Measurements from ENCODE around the gene DYNLRB1. TPM values are rescaled to one million over a fixed set of nuclear protein-coding genes. Genes with fewer than 3 reads are reported as not detected.
A peak's percentile ranks its signal among the peaks of the same experiment; 100 is the strongest.

Gene DYNLRB1
- total RNA-seq, 1 donor from 2014 or later: 60.1 TPM

- peak; percentile 92 for DNase-seq
These were observed 42.3 kb downstream of the DYNLRB1 start, which contains the start of gene MAP1LC3A for GRCh38 chr20:34558320-34559218. Gene MAP1LC3A, plus strand, starts transcription at chr20:34558718. Its CDS starts 151 bp downstream, at chr20:34558869.

GRCh38 chr20:34559311-34560140 lies 43.3 kb downstream of the DYNLRB1 start:
- no peak for DNase-seq

GRCh38 chr20:34560141-34560523 lies 43.9 kb downstream of the DYNLRB1 start:
- DNase-seq: no peak

GRCh38 chr20:34560614-34561013 lies 44.4 kb downstream of the DYNLRB1 start:
- DNase-seq: no peak

- no peak for DNase-seq
These were observed 45.4 kb downstream of the DYNLRB1 start for GRCh38 chr20:34561661-34562060.

- DNase-seq: no peak
These were observed 46.4 kb downstream of the DYNLRB1 start for GRCh38 chr20:34562641-34563040.

GRCh38 chr20:34564833-34565232 lies 48.6 kb downstream of the DYNLRB1 start:
- DNase-seq: no peak

- no peak for DNase-seq
These were observed 51.0 kb downstream of the DYNLRB1 start for GRCh38 chr20:34566978-34567891.

- DNase-seq: no peak
These were observed 52.0 kb downstream of the DYNLRB1 start for GRCh38 chr20:34567892-34568865.

- no peak for DNase-seq
These were observed 53.4 kb downstream of the DYNLRB1 start for GRCh38 chr20:34569598-34569997.

- no peak for DNase-seq
These were observed 54.7 kb downstream of the DYNLRB1 start for GRCh38 chr20:34570859-34571306.

GRCh38 chr20:34571753-34572152 lies 55.5 kb downstream of the DYNLRB1 start:
- DNase-seq: no peak

GRCh38 chr20:34573541-34574300 lies 57.5 kb downstream of the DYNLRB1 start:
- no peak for DNase-seq

GRCh38 chr20:34574426-34574825 lies 58.2 kb downstream of the DYNLRB1 start:
- DNase-seq: no peak

GRCh38 chr20:34574861-34575260 lies 58.6 kb downstream of the DYNLRB1 start:
- no peak for DNase-seq

- DNase-seq: no peak
These were observed 59.0 kb downstream of the DYNLRB1 start for GRCh38 chr20:34575271-34575670.

GRCh38 chr20:34575756-34576155 lies 59.5 kb downstream of the DYNLRB1 start:
- DNase-seq: no peak

GRCh38 chr20:34577061-34577460 lies 60.8 kb downstream of the DYNLRB1 start:
- DNase-seq: no peak

GRCh38 chr20:34578025-34578424 lies 61.8 kb downstream of the DYNLRB1 start:
- no peak for DNase-seq

GRCh38 chr20:34578521-34578920 lies 62.3 kb downstream of the DYNLRB1 start:
- no peak for DNase-seq

Measured in skin of body (tissue), 2 donors.